H1 (cell line): ENCODE results near the gene TEX22.

Source experiments
- CREB1 ChIP-seq: IDR thresholded peaks from 2 replicates; pipeline ENCODE4 v1.6.1; 2012; ENCODE audit warnings: inconsistent platforms
- TAF1 ChIP-seq: IDR thresholded peaks from 2 replicates; pipeline ENCODE4 v1.6.1; 2011; ENCODE audit warnings: mild to moderate bottlenecking, low read depth, low read length

DNA sequence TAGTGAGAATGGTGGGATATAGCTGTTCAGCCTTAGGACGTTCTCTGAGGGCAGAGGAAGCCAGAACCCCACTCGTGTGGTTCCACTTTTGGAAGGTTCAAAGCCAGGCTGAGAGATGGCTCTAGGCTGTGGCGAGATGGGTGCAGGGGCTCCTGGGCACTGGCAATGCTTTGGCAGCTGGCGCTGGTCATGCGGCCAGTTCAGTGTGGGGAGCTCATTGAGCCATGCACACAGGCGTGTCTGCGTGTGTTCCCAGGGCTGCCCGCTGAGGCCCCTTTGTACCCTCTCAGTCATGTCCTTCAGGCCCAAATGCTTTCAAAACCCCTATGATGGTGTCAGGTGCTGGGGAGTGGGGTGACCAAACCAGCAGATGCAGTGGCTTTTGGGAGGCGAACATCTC lies 1.7 kb downstream of the TEX22 start:
- TF ChIP-seq CREB1 = no peak
- TF ChIP-seq TAF1 = no peak
